Measurements from ENCODE around the gene SETSIP.

DNA sequence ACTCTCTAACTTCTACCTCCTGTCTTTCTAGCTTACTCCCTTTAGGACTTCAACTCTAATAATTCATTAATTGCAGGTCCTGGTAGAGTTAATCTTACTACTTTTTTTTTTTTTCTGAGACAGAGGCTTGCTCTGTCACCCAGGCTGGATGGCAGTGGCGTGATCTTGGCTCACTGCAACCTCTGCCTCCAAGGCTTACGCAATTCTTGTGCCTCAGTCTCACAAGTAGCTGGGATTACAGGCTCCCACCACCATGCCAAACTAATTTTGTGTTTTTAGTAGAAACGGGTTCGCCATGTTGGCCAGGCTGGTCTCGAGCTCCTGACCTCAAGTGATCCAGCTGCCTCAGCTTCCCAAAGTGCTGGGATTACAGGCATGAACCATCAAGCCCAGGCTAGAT lies 20.7 kb upstream of the SETSIP start:
- TF ChIP-seq, protein P1, sequence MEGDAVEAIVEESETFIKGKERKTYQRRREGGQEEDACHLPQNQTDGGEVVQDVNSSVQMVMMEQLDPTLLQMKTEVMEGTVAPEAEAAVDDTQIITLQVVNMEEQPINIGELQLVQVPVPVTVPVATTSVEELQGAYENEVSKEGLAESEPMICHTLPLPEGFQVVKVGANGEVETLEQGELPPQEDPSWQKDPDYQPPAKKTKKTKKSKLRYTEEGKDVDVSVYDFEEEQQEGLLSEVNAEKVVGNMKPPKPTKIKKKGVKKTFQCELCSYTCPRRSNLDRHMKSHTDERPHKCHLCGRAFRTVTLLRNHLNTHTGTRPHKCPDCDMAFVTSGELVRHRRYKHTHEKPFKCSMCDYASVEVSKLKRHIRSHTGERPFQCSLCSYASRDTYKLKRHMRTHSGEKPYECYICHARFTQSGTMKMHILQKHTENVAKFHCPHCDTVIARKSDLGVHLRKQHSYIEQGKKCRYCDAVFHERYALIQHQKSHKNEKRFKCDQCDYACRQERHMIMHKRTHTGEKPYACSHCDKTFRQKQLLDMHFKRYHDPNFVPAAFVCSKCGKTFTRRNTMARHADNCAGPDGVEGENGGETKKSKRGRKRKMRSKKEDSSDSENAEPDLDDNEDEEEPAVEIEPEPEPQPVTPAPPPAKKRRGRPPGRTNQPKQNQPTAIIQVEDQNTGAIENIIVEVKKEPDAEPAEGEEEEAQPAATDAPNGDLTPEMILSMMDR (conservative IDR thresholded peaks at IDR 0.05 in 1 of 2, IDR thresholded peaks at IDR 0.05 in 1 of 2; ENCODE audit: low read depth in 1 of 2, low read length in 2 of 2): no peak
- no peak for TF ChIP-seq EZH2 (IDR thresholded peaks at IDR 0.05; ENCODE audit: low read length, missing control alignments)
